SK-N-SH (cell line): ENCODE results near the gene ZNF282. TPM values are rescaled to one million over a fixed set of nuclear protein-coding genes. Genes with fewer than 3 reads are reported as not detected.

Experiments used
- CTCF ChIA-PET: fragments of 300-600, 350-600 bp; formaldehyde crosslinking; extraction: SDS; loops from one replicate; lab custom pipeline; 2021; lab: Yijun Ruan, JAX
- POLR2A ChIA-PET: fragments of 350-600 bp; sonication (Branson Sonifier 250); formaldehyde crosslinking; extraction: SDS; loops from one replicate; lab custom pipeline; 2020; ENCODE audit warnings: antibody characterized with exemption, inconsistent platforms; lab: Yijun Ruan, JAX
- DNase-seq: peaks from one replicate; pipeline ENCODE4 v3.0.0; 2012
- H2AFZ ChIP-seq: fragments of 200-600 bp; sonication (generic); 2 replicates; pipeline ENCODE4 v1.8.1; 2016; ENCODE audit warnings: antibody characterized with exemption, mild to moderate bottlenecking, low read depth
- H3F3A ChIP-seq: fragments of 200-600 bp; sonication (generic); replicated peaks from 2 replicates; pipeline ENCODE3; 2016; ENCODE audit warnings: antibody characterized with exemption, mild to moderate bottlenecking; ENCODE audit not compliant: insufficient read depth
- H3K27ac ChIP-seq, 2 experiments: fragments of 200-500 bp in 1 of 2; fragments of 200-600 bp in 1 of 2; sonication (Bioruptor generic) in 1 of 2; sonication (generic), shearing (Covaris generic) in 1 of 2; 2 replicates each; pipeline versions ENCODE4 v1.5.1 to v1.6.1; 2014 to 2016; ENCODE audit warnings: low read depth in 2 of 2, inconsistent platforms in 1 of 2, low read length in 1 of 2, mild to moderate bottlenecking in 1 of 2, mixed read lengths in 1 of 2
- H3K27me3 ChIP-seq: fragments of 200-600 bp; sonication (generic), shearing (Covaris generic); 2 replicates; pipeline ENCODE4 v1.6.1; 2016; ENCODE audit warnings: mixed run types; ENCODE audit not compliant: insufficient read depth
- H3K36me3 ChIP-seq, 2 experiments: fragments of 200-500 bp in 1 of 2; fragments of 200-600 bp in 1 of 2; sonication (Bioruptor generic) in 1 of 2; sonication (generic) in 1 of 2; replicated peaks in 1 of 2; 2 replicates each; pipeline versions ENCODE3 to v1.5.1; 2014 to 2016; ENCODE audit warnings: low read length in 1 of 2, mild to moderate bottlenecking in 1 of 2; ENCODE audit not compliant: insufficient read depth in 2 of 2, control insufficient read depth in 1 of 2
- H3K4me1 ChIP-seq, 2 experiments: fragments of 200-500 bp in 1 of 2; fragments of 200-600 bp in 1 of 2; sonication (Bioruptor generic) in 1 of 2; sonication (generic), shearing (Covaris generic) in 1 of 2; 2 replicates each; pipeline versions ENCODE4 v1.5.1 to v1.6.1; 2014 to 2016; ENCODE audit warnings: low read depth in 1 of 2, low read length in 1 of 2, mixed run types in 1 of 2; ENCODE audit not compliant: insufficient read depth in 2 of 2, control insufficient read depth in 1 of 2
- H3K4me2 ChIP-seq: fragments of 200-600 bp; sonication (generic), shearing (Covaris generic); 2 replicates; pipeline ENCODE4 v1.6.1; 2017; ENCODE audit warnings: mixed run types
- H3K4me3 ChIP-seq, 2 experiments: fragments of 200-500 bp in 1 of 2; fragments of 200-600 bp in 1 of 2; sonication (Bioruptor generic) in 1 of 2; sonication (generic), shearing (Covaris generic) in 1 of 2; 2 replicates each; pipeline versions ENCODE4 v1.5.1 to v1.8.1; 2014 to 2016; ENCODE audit warnings: low read depth in 2 of 2, inconsistent platforms in 1 of 2, low read length in 1 of 2, mild to moderate bottlenecking in 1 of 2, mixed read lengths in 1 of 2, moderate library complexity in 1 of 2
- H3K79me2 ChIP-seq: fragments of 200-600 bp; sonication (generic); 2 replicates; pipeline ENCODE4 v1.8.1; 2017; ENCODE audit warnings: mild to moderate bottlenecking; ENCODE audit not compliant: insufficient read depth
- H3K9ac ChIP-seq: fragments of 200-600 bp; sonication (generic); 2 replicates; pipeline ENCODE4 v1.6.1; 2017; ENCODE audit warnings: mixed run types
- H3K9me2 ChIP-seq: fragments of 200-600 bp; sonication (generic); 2 replicates; pipeline ENCODE4 v1.6.1; 2017; ENCODE audit warnings: mixed run types
- H3K9me3 ChIP-seq: fragments of 200-600 bp; sonication (generic); 2 replicates; pipeline ENCODE4 v1.6.1; 2017; ENCODE audit warnings: mixed run types, mild to moderate bottlenecking, moderate library complexity
- H4K20me1 ChIP-seq: fragments of 200-600 bp; sonication (generic); 2 replicates; pipeline ENCODE4 v1.6.1; 2017; ENCODE audit warnings: mild to moderate bottlenecking, mixed run types; ENCODE audit not compliant: insufficient read depth
- CHD2 ChIP-seq: fragments of 150-350 bp; IDR thresholded peaks from 2 replicates; pipeline ENCODE4 v1.6.1; 2018; ENCODE audit warnings: low read length; ENCODE audit not compliant: partially characterized antibody
- EZH2phosphoT487 ChIP-seq: fragments of 200-600 bp; sonication (generic); IDR thresholded peaks from 2 replicates; pipeline ENCODE4 v1.6.1; 2017; ENCODE audit warnings: low read depth, mixed run types, mild to moderate bottlenecking, antibody characterized with exemption, moderate library complexity, borderline replicate concordance
- GATA2 ChIP-seq: sonication (generic); formaldehyde crosslinking; IDR thresholded peaks from 2 replicates; pipeline ENCODE4 v1.5.0; 2020; ENCODE audit warnings: mild to moderate bottlenecking, missing genetic modification reagents
- JUND ChIP-seq: IDR thresholded peaks from 2 replicates; pipeline ENCODE4 v1.4.0; 2012
- MAX ChIP-seq: IDR thresholded peaks from 2 replicates; pipeline ENCODE4 v1.4.0; 2012; ENCODE audit warnings: low read depth
- MEF2A ChIP-seq: IDR thresholded peaks from 2 replicates; pipeline ENCODE4 v1.4.0; 2012; ENCODE audit warnings: low read depth, borderline replicate concordance
- PBX3 ChIP-seq: IDR thresholded peaks from 2 replicates; pipeline ENCODE4; 2012
- POLR2AphosphoS5 ChIP-seq: IDR thresholded peaks from 2 replicates; pipeline ENCODE4 v1.6.1; 2012; ENCODE audit warnings: low read depth, low read length
- RCOR1 ChIP-seq: fragments of 150-350 bp; IDR thresholded peaks from 2 replicates; pipeline ENCODE4 v1.6.1; 2017; ENCODE audit warnings: antibody characterized with exemption, low read length
- RFX5 ChIP-seq: IDR thresholded peaks from 2 replicates; pipeline ENCODE4 v1.6.1; 2012; ENCODE audit warnings: mild to moderate bottlenecking, improper control_type of control experiment, low read length
- TCF12 ChIP-seq: IDR thresholded peaks from 2 replicates; pipeline ENCODE4 v1.4.0; 2012
- TEAD4 ChIP-seq: IDR thresholded peaks from 2 replicates; pipeline ENCODE4 v1.4.0; 2012; ENCODE audit warnings: mild to moderate bottlenecking, borderline replicate concordance; ENCODE audit not compliant: insufficient read depth
- USF1 ChIP-seq: IDR thresholded peaks from 2 replicates; pipeline ENCODE4 v1.4.0; 2012; ENCODE audit warnings: low read depth, borderline replicate concordance
- USF2 ChIP-seq: fragments of 150-350 bp; IDR thresholded peaks from 2 replicates; pipeline ENCODE4 v1.6.1; 2017; ENCODE audit warnings: antibody characterized with exemption, low read length, low read depth, borderline replicate concordance
- WGBS: methylation state at CpG from one replicate; pipeline ENCODE4 v1.1.6; 2017; ENCODE audit warnings: low lambda C conversion rate; 5-methylcytosine and 5-hydroxymethylcytosine counted together
- polyA plus RNA-seq, 3 experiments: library from polyadenylated mRNA; depleted of rRNA; stranded (reverse); fragments of >200 nt; gene quantifications; 2 replicates each; pipeline ENCODE4 v1.2.3, GENCODE V29; 2012

ZNF282 gene
- polyA plus RNA-seq, 1 of the 3 experiments (the other 2 are of a cell fraction), result 17.9 TPM

GRCh38 chr7:149237502-149237901 is 42.2 kb downstream of the ZNF282 start:
- Histone ChIP-seq H3K9me3 (peaks cover 4% of the 10 kb centered on the region; the same call in 1 of the 2 replicates), H3F3A (peaks cover 38% of the 10 kb centered on the region), H2AFZ (0 out of 2 replicates have a peak overlapping the region, but pooled peaks have one; percentile 70), H3K4me3 (no peak overlapping the region), H3K79me2 (peaks cover 29% of the 10 kb centered on the region), H3K36me3 (peaks cover 0 to 11% of the 10 kb centered on the region in 2 experiments), H3K27ac (peak overlapping the region in 1 of 2 experiments; percentile 43; a peak in 2 of 4 replicates), H3K27me3 (no peaks in the 10 kb centered on the region), H3K4me1 (peaks cover 13 to 15% of the 10 kb centered on the region in 2 experiments), H4K20me1 (no peaks in the 10 kb centered on the region), H3K9me2 (no peaks in the 10 kb centered on the region), H3K4me2 (no peak overlapping the region), H3K9ac (no peak overlapping the region)
- peak; percentile 42 for DNase-seq
- POLR2A ChIA-PET, result no interaction called here
- TF ChIP-seq MAX, result no peak
- peak; percentile 77 for TF ChIP-seq RFX5
- 66% methylated on average over 7 of the region's 7 CpGs for WGBS
- CTCF ChIA-PET, result interaction anchor here (0.7 to 1.1 kb wide), 2 partner anchors 19 to 111 kb away, joined by 3 read pairs; partner anchors contain the start of gene ZNF425

GRCh38 chr7:149238051-149238450 is 42.7 kb downstream of the ZNF282 start:
- Histone ChIP-seq H4K20me1 (no peaks in the 10 kb centered on the region), H3K9me3 (peaks cover 9% of the 10 kb centered on the region; the same call in 1 of the 2 replicates), H2AFZ (peak overlapping the region; percentile 70; the same call in 1 of the 2 replicates), H3K79me2 (peaks cover 35% of the 10 kb centered on the region), H3K4me3 (no peak overlapping the region), H3K9me2 (no peaks in the 10 kb centered on the region), H3K27me3 (no peaks in the 10 kb centered on the region), H3K4me1 (peaks cover 11 to 13% of the 10 kb centered on the region in 2 experiments), H3K4me2 (no peak overlapping the region), H3K9ac (0 out of 2 replicates have a peak overlapping the region, but pooled peaks have one; percentile 7), H3F3A (peaks cover 32% of the 10 kb centered on the region), H3K36me3 (peaks cover 0 to 16% of the 10 kb centered on the region in 2 experiments), H3K27ac (peak overlapping the region in 1 of 2 experiments; percentile 43; a peak in 2 of 4 replicates)
- no peak for DNase-seq
- 14% methylated on average over 3 of the region's 3 CpGs for whole genome bisulfite sequencing
- no peak for TF ChIP-seq CHD2
- peak; percentile 39; the same call in 1 of the 2 replicates for TF ChIP-seq PBX3
- ChIA-PET POLR2A (no interaction called here), CTCF (interaction anchor here (0.7 to 1.1 kb wide), 2 partner anchors 20 to 112 kb away, joined by 3 read pairs; partner anchors contain the start of gene ZNF425)

GRCh38 chr7:149239345-149240143 is 44.2 kb downstream of the ZNF282 start, which contains the start of gene ZNF212:
TSS of gene ZNF212 (plus strand) at chr7:149239651. CDS start at chr7:149239779, 128 bp downstream.
- Histone ChIP-seq H3K27me3 (no peaks in the 10 kb centered on the region), H3K9ac (peak within 1 kb of the TSS; percentile 91), H3F3A (peaks cover 18% of the 10 kb centered on the region), H3K79me2 (peaks cover 49% of the 10 kb centered on the region), H2AFZ (peak within 1 kb of the TSS; percentile 70), H4K20me1 (no peaks in the 10 kb centered on the region), H3K36me3 (peaks cover 0 to 25% of the 10 kb centered on the region in 2 experiments), H3K4me2 (peak within 1 kb of the TSS; percentile 95), H3K4me3 (peak within 1 kb of the TSS; percentile 82 to 96), H3K9me3 (peaks cover 14% of the 10 kb centered on the region; the same call in 1 of the 2 replicates), H3K4me1 (peaks cover 1 to 13% of the 10 kb centered on the region in 2 experiments; a peak in 3 of 4 replicates), H3K27ac (peak within 1 kb of the TSS; percentile 50 to 72; a peak in 3 of 4 replicates), H3K9me2 (no peaks in the 10 kb centered on the region)
- WGBS, result 0% methylated on average over 27 of the region's 64 CpGs
- POLR2A ChIA-PET, result no interaction called here
- peak; percentile 100 for DNase-seq
- CTCF ChIA-PET, result interaction anchor here (1.1 to 3.4 kb wide), 3 partner anchors 22 to 182 kb away, joined by 3 to 25 read pairs (median 6); partner anchors contain the start of genes ZNF282 and ZNF783
- TF ChIP-seq CHD2 (peak; percentile 91), MAX (peak; percentile 89), USF1 (peak; percentile 29; the same call in 1 of the 2 replicates), MEF2A (no peak), JUND (no peak), GATA2 (CRISPR knock-in tag) (no peak), USF2 (no peak), EZH2phosphoT487 (no peak), TEAD4 (no peak), TCF12 (peak; percentile 55; the same call in 1 of the 2 replicates), RCOR1 (peak; percentile 47; the same call in 1 of the 2 replicates), POLR2AphosphoS5 (peak; percentile 69)
